ENCODE data around the gene OPRD1. TPM values are rescaled to one million over a fixed set of nuclear protein-coding genes. Genes with fewer than 3 reads are reported as not detected.

The OPRD1 gene
- total and polyA plus RNA-seq, 4 donors, result 0.01 TPM; not detected in 3

DNA sequence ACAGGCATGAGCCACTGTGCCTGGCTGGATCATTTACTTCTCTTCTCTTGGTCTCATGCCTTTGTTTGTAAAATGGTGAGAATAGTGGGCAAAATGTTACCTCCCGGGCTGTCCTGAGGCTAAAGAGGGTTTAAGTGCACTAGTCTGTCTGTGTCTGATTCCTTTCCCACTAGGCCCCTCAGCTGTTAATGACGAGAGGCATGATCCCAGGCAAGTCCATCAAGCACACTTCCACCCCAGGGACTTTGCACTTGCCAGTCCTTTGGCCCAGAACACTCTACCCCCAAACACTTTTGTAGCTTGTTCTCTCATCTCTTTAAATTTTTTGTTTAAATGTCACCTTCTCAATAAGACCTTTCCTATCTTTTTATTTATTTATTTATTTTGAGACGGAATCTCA, 88.6 kb downstream of the OPRD1 start:
- Histone ChIP-seq H3K4me3 (ENCODE audit: low read depth in 1 of 3, low read length in 3 of 3) (no peak overlapping the region), H3K9ac (ENCODE audit: low read depth in 1 of 2, low read length in 2 of 2) (no peak overlapping the region), H3K27me3 (ENCODE audit: control insufficient read depth in 4 of 4, insufficient read depth in 4 of 4, low read length in 3 of 4) (no peaks in the 10 kb centered on the region), H3K36me3 (ENCODE audit: control insufficient read depth in 4 of 4, insufficient read depth in 3 of 4, low read depth in 1 of 4, low read length in 3 of 4) (peaks cover 0 to 2% (median 0%) of the 10 kb centered on the region in 4 donors), H3K27ac (ENCODE audit: low read depth in 1 of 2, low read length in 2 of 2) (no peak overlapping the region), H3K9me3 (ENCODE audit: control insufficient read depth in 4 of 4, low read length in 3 of 4) (no peaks in the 10 kb centered on the region), H3K4me1 (ENCODE audit: control insufficient read depth in 4 of 4, insufficient read depth in 4 of 4, low read length in 3 of 4) (peaks cover 0 to 3% (median 1%) of the 10 kb centered on the region in 4 donors)
- no peak for DNase-seq (ENCODE audit: low spot score)
- no peak for TF ChIP-seq REST (IDR thresholded peaks at IDR 0.05)
- no peak for TF ChIP-seq HNF4A (conservative IDR thresholded peaks at IDR 0.05)
- TF ChIP-seq, protein P1, sequence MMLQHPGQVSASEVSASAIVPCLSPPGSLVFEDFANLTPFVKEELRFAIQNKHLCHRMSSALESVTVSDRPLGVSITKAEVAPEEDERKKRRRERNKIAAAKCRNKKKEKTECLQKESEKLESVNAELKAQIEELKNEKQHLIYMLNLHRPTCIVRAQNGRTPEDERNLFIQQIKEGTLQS (IDR thresholded peaks at IDR 0.05), result no peak
- TF ChIP-seq TAF1 (conservative IDR thresholded peaks at IDR 0.05), result no peak
- no peak for TF ChIP-seq HNF4G (IDR thresholded peaks at IDR 0.05)
- TF ChIP-seq EGR1 (IDR thresholded peaks at IDR 0.05; ENCODE audit: low read depth in 2 of 2), result no peak
- TF ChIP-seq GABPA (IDR thresholded peaks at IDR 0.05 in 1 of 2, conservative IDR thresholded peaks at IDR 0.05 in 1 of 2), result no peak
- no peak for TF ChIP-seq RAD21 (IDR thresholded peaks at IDR 0.05)
- no peak for TF ChIP-seq FOXA1 (IDR thresholded peaks at IDR 0.05)
- TF ChIP-seq NR2F2 (IDR thresholded peaks at IDR 0.05), result no peak
- TF ChIP-seq, protein P2, sequence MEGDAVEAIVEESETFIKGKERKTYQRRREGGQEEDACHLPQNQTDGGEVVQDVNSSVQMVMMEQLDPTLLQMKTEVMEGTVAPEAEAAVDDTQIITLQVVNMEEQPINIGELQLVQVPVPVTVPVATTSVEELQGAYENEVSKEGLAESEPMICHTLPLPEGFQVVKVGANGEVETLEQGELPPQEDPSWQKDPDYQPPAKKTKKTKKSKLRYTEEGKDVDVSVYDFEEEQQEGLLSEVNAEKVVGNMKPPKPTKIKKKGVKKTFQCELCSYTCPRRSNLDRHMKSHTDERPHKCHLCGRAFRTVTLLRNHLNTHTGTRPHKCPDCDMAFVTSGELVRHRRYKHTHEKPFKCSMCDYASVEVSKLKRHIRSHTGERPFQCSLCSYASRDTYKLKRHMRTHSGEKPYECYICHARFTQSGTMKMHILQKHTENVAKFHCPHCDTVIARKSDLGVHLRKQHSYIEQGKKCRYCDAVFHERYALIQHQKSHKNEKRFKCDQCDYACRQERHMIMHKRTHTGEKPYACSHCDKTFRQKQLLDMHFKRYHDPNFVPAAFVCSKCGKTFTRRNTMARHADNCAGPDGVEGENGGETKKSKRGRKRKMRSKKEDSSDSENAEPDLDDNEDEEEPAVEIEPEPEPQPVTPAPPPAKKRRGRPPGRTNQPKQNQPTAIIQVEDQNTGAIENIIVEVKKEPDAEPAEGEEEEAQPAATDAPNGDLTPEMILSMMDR (IDR thresholded peaks at IDR 0.05; ENCODE audit: low read depth, low read length, missing input control), result no peak
- TF ChIP-seq SP1 (IDR thresholded peaks at IDR 0.05), result no peak
- TF ChIP-seq RXRA (IDR thresholded peaks at IDR 0.05), result no peak
- 98% methylated on average over 3 of the region's 3 CpGs for WGBS

DNA sequence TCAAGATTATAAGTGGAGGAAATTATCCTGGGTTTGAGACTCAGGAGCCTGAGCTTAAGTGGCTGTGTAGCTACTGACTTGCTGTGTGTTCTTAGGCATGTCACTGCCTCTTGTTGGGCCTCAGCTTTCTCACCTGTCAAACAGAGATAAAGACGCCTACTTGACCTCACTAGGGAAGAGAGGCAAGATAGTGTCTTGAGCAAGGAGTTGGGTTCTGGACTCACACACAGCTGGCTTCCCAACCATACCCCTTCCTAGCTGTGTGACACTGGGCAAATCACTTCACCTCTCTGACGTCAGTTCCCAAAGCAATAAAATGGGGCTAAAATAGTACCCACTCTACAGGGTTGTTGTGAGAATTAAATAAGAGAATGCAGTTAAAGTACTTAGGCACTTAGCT, 90.8 kb downstream of the OPRD1 start:
- Histone ChIP-seq H3K36me3 (ENCODE audit: control insufficient read depth in 4 of 4, insufficient read depth in 3 of 4, low read depth in 1 of 4, low read length in 3 of 4) (peaks cover 0 to 2% (median 0%) of the 10 kb centered on the region in 4 donors), H3K4me3 (ENCODE audit: low read depth in 1 of 3, low read length in 3 of 3) (no peak overlapping the region), H3K27ac (ENCODE audit: low read depth in 1 of 2, low read length in 2 of 2) (no peak overlapping the region), H3K4me1 (ENCODE audit: control insufficient read depth in 4 of 4, insufficient read depth in 4 of 4, low read length in 3 of 4) (peaks cover 0 to 3% (median under 1%) of the 10 kb centered on the region in 4 donors), H3K27me3 (ENCODE audit: control insufficient read depth in 4 of 4, insufficient read depth in 4 of 4, low read length in 3 of 4) (no peaks in the 10 kb centered on the region), H3K9ac (ENCODE audit: low read depth in 1 of 2, low read length in 2 of 2) (no peak overlapping the region), H3K9me3 (ENCODE audit: control insufficient read depth in 4 of 4, low read length in 3 of 4) (no peaks in the 10 kb centered on the region)
- TF ChIP-seq, protein P2 (IDR thresholded peaks at IDR 0.05; ENCODE audit: low read depth, low read length, missing input control), result no peak
- TF ChIP-seq EGR1 (IDR thresholded peaks at IDR 0.05; ENCODE audit: low read depth in 2 of 2), result no peak
- no peak for TF ChIP-seq HNF4G (IDR thresholded peaks at IDR 0.05)
- TF ChIP-seq GABPA (IDR thresholded peaks at IDR 0.05 in 1 of 2, conservative IDR thresholded peaks at IDR 0.05 in 1 of 2), result no peak
- no peak for TF ChIP-seq RXRA (IDR thresholded peaks at IDR 0.05)
- no peak for TF ChIP-seq MAX (IDR thresholded peaks at IDR 0.05)
- TF ChIP-seq NR2F2 (IDR thresholded peaks at IDR 0.05), result no peak
- TF ChIP-seq FOXA2 (IDR thresholded peaks at IDR 0.05), result no peak
- no peak for TF ChIP-seq ZBTB33 (IDR thresholded peaks at IDR 0.05)
- no peak for TF ChIP-seq RAD21 (IDR thresholded peaks at IDR 0.05)
- TF ChIP-seq REST (IDR thresholded peaks at IDR 0.05), result no peak
- no peak for TF ChIP-seq TAF1 (conservative IDR thresholded peaks at IDR 0.05)
- TF ChIP-seq, protein P1 (IDR thresholded peaks at IDR 0.05), result no peak
- no peak for TF ChIP-seq FOXA1 (IDR thresholded peaks at IDR 0.05)
- DNase-seq (ENCODE audit: low spot score), result no peak
- 96% methylated on average over 2 of the region's 2 CpGs for WGBS
